Thymus (tissue), 11 donors: Measurements from ENCODE around the gene GRID1. TPM values are rescaled to one million over a fixed set of nuclear protein-coding genes. Genes with fewer than 3 reads are reported as not detected.
"Not testable (repeated sequence)": the region's sequence is repeated elsewhere in the genome, so short reads cannot be mapped to it uniquely, and the experiment has no call there.

Experiments used
- DNase-seq, 9 donors: peaks; one replicate each; pipeline ENCODE4 v3.0.0-alpha.2; 2013; ENCODE audit warnings: low spot score in 9 of 9, low read depth in 6 of 9, missing footprints in 1 of 9
- H3K27ac ChIP-seq, 2 donors: one replicate each; pipeline ENCODE4 v1.5.1; 2013; ENCODE audit warnings: control low read depth in 1 of 2, low read depth in 1 of 2, low read length in 1 of 2, mild to moderate bottlenecking in 1 of 2, moderate library complexity in 1 of 2
- H3K27me3 ChIP-seq, 2 donors: one replicate each; pipeline ENCODE4 v1.5.1; 2013; ENCODE audit warnings: low read length in 1 of 2; ENCODE audit not compliant: control insufficient read depth in 2 of 2, insufficient read depth in 1 of 2
- H3K36me3 ChIP-seq, 2 donors: one replicate each; pipeline ENCODE4 v1.5.1; 2013; ENCODE audit warnings: low read length in 1 of 2, mild to moderate bottlenecking in 1 of 2, moderate library complexity in 1 of 2; ENCODE audit not compliant: control insufficient read depth in 2 of 2, insufficient read depth in 2 of 2
- H3K4me1 ChIP-seq, 2 donors: one replicate each; pipeline ENCODE4 v1.5.1; 2013; ENCODE audit warnings: low read length in 2 of 2; ENCODE audit not compliant: control insufficient read depth in 2 of 2, insufficient read depth in 2 of 2
- H3K4me3 ChIP-seq, 2 donors: one replicate each; pipeline ENCODE4 v1.5.1; 2013; ENCODE audit warnings: low read length in 2 of 2, control low read depth in 1 of 2, mild to moderate bottlenecking in 1 of 2
- H3K9me3 ChIP-seq, 2 donors: one replicate each; pipeline ENCODE4 v1.5.1; 2013; ENCODE audit warnings: low read length in 1 of 2, mild to moderate bottlenecking in 1 of 2; ENCODE audit not compliant: control insufficient read depth in 2 of 2, insufficient read depth in 1 of 2
- WGBS: extraction: QIAGEN DNeasy Blood & Tissue Kit; methylation state at CpG from one replicate; pipeline ENCODE4 v1.1.7; 2013; 5-methylcytosine and 5-hydroxymethylcytosine counted together
- polyA plus RNA-seq: library from polyadenylated mRNA; stranded (reverse); fragments of 200-250 nt; gene quantifications from one replicate; pipeline ENCODE4 v1.2.3, GENCODE V29; 2013
- total RNA-seq: library from RNA; stranded (reverse); fragments of 120-200 nt; gene quantifications from one replicate; pipeline ENCODE4 v1.2.4, GENCODE V29; 2013
- donor health status: healthy.

Gene GRID1
- total and polyA plus RNA-seq, 2 donors: 0.33 to 0.46 TPM

DNA sequence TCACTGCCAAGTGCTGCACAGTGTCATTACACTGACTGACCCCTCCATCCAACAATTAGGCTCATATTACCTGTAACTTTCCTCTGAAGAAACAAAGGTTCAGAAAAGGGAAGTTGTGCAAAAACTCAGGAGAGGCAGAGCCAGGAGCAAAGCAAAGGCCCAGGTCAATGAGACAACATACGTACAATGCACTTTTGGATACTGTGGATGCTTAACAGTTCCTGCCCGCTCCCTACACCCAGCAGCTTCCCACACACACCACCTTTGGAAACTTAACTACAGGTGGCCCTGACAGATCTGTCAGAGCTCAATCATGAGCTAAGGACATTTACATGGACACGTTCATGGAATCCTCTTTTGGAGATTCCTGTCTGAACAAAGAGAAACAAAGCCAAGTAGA lies 515.9 kb downstream of the GRID1 start:
- Histone ChIP-seq H3K4me3 (no peak overlapping the region), H3K4me1 (no peaks in the 10 kb centered on the region), H3K27me3 (no peaks in the 10 kb centered on the region), H3K27ac (no peak overlapping the region), H3K9me3 (no peaks in the 10 kb centered on the region), H3K36me3 (no peaks in the 10 kb centered on the region)
- no peak for DNase-seq
- 95% methylated on average over 3 of the region's 3 CpGs for WGBS

DNA sequence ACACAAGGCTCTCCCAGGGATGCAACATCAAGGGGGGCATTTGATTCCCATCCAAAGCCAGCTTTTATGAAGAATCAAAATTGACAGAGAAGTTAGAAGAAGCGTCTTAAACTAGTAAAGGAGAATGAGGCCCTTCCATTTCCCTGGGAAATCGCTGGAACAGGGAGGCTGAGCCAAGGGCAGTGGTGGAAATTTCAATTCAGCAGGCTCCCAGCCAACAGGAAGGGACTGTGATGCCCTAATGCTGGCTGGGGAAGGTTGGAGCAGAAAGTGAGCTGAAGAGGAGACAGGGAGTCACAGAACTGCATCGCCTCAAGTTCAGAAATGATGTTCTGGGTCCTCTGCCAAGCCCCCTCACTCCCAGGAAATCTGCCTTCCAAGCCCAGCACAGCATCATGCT lies 517.3 kb downstream of the GRID1 start:
- WGBS: 83% methylated on average over 3 of the region's 3 CpGs

DNA sequence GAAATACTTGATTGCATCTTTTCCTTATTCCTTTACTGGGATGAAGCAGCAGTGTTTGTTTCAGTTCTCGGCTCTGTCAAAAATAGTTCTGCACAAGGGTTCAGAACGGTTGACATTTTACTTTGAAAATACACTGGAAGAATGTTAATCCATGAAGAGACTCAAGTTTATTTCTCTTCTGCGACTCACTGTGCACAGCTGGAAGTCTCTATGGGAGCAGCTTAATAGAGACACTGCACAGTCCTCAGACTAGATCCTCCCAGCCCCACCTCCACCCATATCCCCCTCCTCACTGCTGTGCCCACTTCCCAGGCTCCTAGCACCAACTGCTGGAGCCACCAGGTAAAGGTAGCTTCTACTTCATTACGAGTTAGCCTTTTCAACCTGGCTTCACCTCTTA lies 517.8 kb downstream of the GRID1 start:
- H3K27me3 ChIP-seq: no peaks in the 10 kb centered on the region
- DNase-seq: no peak
- WGBS: 89% methylated on average over 4 of the region's 4 CpGs
- no peak overlapping the region for H3K27ac ChIP-seq
- no peaks in the 10 kb centered on the region for H3K9me3 ChIP-seq
- H3K4me3 ChIP-seq: no peak overlapping the region
- H3K36me3 ChIP-seq: no peaks in the 10 kb centered on the region
- H3K4me1 ChIP-seq: no peaks in the 10 kb centered on the region

More for the DNA sequence above, 517.3 kb downstream of the GRID1 start:
- Histone ChIP-seq H3K27me3 (no peaks in the 10 kb centered on the region), H3K4me1 (no peaks in the 10 kb centered on the region), H3K9me3 (no peaks in the 10 kb centered on the region), H3K36me3 (no peaks in the 10 kb centered on the region), H3K27ac (no peak overlapping the region), H3K4me3 (no peak overlapping the region)
- DNase-seq: no peak

DNA sequence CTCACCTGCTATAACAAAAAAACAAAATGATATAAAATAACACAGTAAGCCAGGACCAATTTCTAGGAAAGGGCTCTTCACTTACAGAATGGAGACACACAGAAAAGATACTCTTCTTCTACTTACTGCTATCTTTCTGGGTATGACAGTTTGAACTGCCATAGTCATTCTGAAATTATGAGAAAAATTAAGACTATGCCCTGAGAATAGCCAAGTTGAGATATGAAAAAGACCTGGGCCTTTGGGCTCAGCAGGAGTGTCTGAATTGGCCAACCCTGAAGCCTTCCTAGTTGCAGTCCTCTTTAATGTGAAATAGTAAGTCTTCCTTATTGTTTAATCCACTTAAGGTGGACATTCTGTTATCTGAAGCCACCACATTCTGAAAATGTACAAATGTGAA lies 519.5 kb downstream of the GRID1 start:
- no peaks in the 10 kb centered on the region for H3K9me3 ChIP-seq
- no peak overlapping the region for H3K27ac ChIP-seq
- no peaks in the 10 kb centered on the region for H3K36me3 ChIP-seq
- no peaks in the 10 kb centered on the region for H3K4me1 ChIP-seq
- H3K27me3 ChIP-seq: no peaks in the 10 kb centered on the region
- H3K4me3 ChIP-seq: no peak overlapping the region
- no peak for DNase-seq

DNA sequence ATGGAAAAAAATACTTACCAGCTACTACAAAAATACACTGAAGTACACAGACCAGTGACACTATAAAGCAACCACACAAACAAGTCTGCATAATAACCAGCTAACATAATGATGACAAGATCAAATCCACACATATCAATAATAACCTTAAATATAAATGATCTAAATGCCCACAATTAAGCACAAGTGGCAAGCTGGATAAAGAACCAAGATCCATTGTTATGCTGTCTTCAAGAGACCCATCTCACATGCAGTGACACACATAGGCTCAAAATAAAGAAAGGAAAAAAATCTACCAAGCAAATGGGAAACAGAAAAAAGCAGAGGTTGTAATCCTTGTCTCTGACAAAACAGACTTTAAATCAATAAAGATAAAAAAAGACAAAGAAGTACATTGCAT lies 527.9 kb downstream of the GRID1 start:
- not testable (repeated sequence) for H3K27me3 ChIP-seq, H3K4me3 ChIP-seq, H3K27ac ChIP-seq, H3K36me3 ChIP-seq, DNase-seq, H3K4me1 ChIP-seq
- peaks cover 0 to 13% of the 10 kb centered on the region in 2 donors for H3K9me3 ChIP-seq

DNA sequence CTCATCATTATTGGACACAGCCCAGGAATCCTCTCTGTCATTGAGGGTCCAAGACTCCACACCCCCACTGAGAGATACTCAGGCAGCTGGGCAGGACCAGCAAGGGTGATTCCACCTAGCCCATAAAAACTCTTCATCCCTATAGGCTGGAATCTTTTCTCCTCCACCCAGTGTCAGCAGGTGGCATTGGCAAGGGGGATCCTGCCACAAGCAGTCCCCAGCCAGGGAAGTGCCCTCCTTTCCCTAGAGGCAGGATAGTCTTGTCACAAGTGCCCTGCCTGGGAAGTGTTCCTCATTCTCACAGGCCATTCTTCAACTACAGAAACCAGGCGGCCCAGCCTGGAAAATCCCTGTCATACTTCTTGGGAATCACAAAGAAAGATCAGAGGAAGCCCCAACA lies 533.6 kb downstream of the GRID1 start:
- 94% methylated on average over 1 of the region's 1 CpG for WGBS
- Histone ChIP-seq H3K27ac (no peak overlapping the region), H3K4me3 (no peak overlapping the region), H3K4me1 (no peaks in the 10 kb centered on the region), H3K27me3 (no peaks in the 10 kb centered on the region), H3K9me3 (peaks cover 0 to 13% of the 10 kb centered on the region in 2 donors), H3K36me3 (no peaks in the 10 kb centered on the region)
- DNase-seq: no peak

DNA sequence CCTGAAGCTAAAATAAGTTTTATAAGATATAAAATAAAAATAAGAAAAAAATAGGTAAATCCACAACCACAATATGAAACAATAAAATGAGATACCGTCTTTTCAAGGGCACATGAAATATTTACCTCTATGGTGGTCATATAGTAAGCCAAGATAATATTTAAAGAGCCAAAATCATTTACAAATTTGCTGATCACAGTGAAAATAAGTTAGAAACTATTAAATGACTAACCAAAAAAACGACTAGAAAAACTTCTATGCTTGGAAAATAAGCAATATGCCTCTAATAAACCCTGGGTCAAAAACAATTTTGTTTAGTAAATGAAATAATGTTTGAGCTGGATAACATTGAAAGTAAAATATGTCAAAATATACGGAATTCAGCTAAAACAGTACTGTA lies 535.2 kb downstream of the GRID1 start:
- WGBS: 75% methylated on average over 3 of the region's 3 CpGs
- H3K27me3 ChIP-seq: no peaks in the 10 kb centered on the region
- no peak overlapping the region for H3K4me3 ChIP-seq
- H3K9me3 ChIP-seq: peaks cover 0 to 7% of the 10 kb centered on the region in 2 donors
- no peaks in the 10 kb centered on the region for H3K36me3 ChIP-seq
- no peak overlapping the region for H3K27ac ChIP-seq
- no peaks in the 10 kb centered on the region for H3K4me1 ChIP-seq
- no peak for DNase-seq

DNA sequence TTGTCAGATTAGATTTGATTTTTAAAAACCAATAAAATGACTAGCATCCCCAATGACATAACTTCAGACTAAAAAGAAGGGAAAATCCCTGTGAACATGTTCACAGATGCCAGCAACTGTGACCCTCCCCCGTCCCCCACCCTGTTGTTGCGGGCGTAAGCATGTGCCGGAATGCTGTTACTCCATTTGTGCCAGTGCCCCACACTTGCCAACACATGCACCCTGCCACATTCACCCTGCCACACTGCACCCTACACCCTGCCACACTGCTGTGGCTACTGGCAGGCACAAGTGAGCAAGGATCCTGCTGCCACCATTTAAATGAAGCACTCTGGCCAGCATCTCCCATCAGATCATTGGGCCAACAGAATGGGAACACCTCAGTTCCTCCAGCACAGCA lies 540.2 kb downstream of the GRID1 start:
- no peaks in the 10 kb centered on the region for H3K36me3 ChIP-seq
- 99% methylated on average over 4 of the region's 4 CpGs for WGBS
- no peak overlapping the region for H3K27ac ChIP-seq
- no peak overlapping the region for H3K4me3 ChIP-seq
- no peaks in the 10 kb centered on the region for H3K27me3 ChIP-seq
- H3K4me1 ChIP-seq: no peaks in the 10 kb centered on the region
- no peak for DNase-seq
- peaks cover 0 to 5% of the 10 kb centered on the region in 2 donors for H3K9me3 ChIP-seq

DNA sequence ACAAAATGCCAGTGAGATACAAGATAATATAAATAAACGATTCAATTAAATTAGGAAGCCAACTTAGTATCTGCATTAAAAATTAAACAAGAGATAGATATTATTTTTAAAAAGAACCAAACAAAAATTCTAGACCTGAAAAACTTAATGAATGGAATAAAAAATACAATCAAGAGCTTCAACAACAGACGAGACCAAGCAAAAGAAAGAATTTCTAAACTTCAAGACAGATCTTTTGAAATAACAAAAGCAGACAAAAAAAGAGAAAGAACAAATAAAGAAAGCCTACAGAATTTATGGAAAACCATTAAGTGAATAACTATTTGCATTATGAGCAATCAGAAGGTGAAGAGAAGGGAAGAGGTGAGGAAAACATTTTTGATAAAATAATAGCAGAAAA lies 555.2 kb downstream of the GRID1 start:
- H3K9me3 ChIP-seq: peaks cover 0 to 7% of the 10 kb centered on the region in 2 donors
- H3K27me3 ChIP-seq: no peaks in the 10 kb centered on the region
- WGBS: 96% methylated on average over 2 of the region's 2 CpGs

DNA sequence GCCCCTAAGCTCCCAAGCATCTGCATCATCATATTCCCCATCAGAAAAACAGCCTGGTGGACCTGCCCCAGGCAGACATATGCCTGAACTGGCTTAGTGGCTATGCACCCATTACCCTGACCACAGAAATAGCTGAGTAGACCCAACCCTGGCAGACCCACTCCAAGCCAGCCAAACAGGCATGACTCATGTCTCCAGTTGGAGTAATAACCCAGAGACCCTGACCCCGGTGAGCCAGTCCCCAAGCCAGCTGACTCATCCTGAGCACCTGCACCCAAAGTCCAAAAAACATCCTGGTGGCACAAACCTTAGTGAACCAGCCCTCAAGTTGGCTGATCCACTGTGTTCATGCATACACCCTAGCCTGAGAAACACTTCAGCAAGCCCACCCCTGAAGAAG lies 555.9 kb downstream of the GRID1 start:
- no peaks in the 10 kb centered on the region for H3K4me1 ChIP-seq
- no peaks in the 10 kb centered on the region for H3K36me3 ChIP-seq
- DNase-seq: no peak
- 90% methylated on average over 1 of the region's 1 CpG for WGBS
- H3K4me3 ChIP-seq: no peak overlapping the region
- H3K27ac ChIP-seq: no peak overlapping the region
- peaks cover 0 to 7% of the 10 kb centered on the region in 2 donors for H3K9me3 ChIP-seq
- H3K27me3 ChIP-seq: no peaks in the 10 kb centered on the region

More for the DNA sequence above, 555.2 kb downstream of the GRID1 start:
- DNase-seq: no peak
- H3K27ac ChIP-seq: no peak overlapping the region
- no peaks in the 10 kb centered on the region for H3K36me3 ChIP-seq
- H3K4me1 ChIP-seq: no peaks in the 10 kb centered on the region
- no peak overlapping the region for H3K4me3 ChIP-seq
